ENCODE data around the gene HNRNPF.
"Not testable (repeated sequence)": the region's sequence is repeated elsewhere in the genome, so short reads cannot be mapped to it uniquely, and the experiment has no call there.

The HNRNPF gene

GRCh38 chr10:43448742-43449141 is 39.8 kb upstream of the HNRNPF start:
- Histone ChIP-seq H3K27ac (no peak overlapping the region), H3K4me3 (ENCODE audit: low read depth, low read length) (no peak overlapping the region), H3K36me3 (replicated peaks) (no peaks in the 10 kb centered on the region), H3K27me3 (replicated peaks) (no peaks in the 10 kb centered on the region)
- TF ChIP-seq CTCF (IDR thresholded peaks at IDR 0.05; ENCODE audit: low read depth, low read length, missing control alignments) = no peak
- no peak for DNase-seq
- in situ Hi-C loops (cut with HindIII; ENCODE audit: low pct_ligation_motif_present, low sequenced_read_pairs) = no loop called here

DNA sequence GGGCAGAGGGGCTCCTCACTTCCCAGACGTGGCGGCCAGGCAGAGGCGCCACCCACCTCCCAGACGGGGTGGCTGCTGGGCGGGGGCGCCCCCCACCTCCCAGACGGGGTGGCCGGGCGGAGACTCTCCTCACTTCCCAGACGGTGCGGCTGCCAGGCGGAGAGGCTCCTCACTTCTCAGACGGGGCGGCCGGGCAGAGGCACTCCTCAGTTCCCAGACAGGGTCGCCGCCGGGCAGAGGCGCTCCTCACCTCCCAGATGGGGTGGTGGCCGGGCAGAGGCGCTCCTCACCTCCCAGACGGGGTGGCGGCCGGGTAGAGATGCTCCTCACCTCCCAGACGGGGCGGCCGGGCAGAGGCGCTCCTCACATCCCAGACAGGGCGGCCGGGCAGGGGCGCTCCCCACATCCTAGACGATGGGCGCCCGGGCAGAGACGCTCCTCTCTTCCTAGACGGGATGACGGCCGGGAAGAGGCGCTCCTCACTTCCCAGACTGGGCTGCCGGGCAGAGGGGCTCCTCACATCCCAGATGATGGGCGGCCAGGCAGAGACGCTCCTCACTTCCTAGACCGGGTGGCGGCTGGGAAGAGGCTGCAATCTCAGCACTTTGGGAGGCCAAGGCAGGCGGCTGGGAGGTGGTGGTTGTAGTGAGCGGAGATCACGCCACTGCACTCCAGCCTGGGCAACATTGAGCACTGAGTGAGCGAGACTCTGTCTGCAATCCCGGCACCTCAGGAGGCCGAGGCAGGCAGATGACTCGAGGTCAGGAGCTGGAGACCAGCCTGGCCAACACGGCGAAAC is 37.4 kb upstream of the HNRNPF start:
- H3K36me3 ChIP-seq (replicated peaks); H3K27ac ChIP-seq; in situ Hi-C loops (cut with HindIII; ENCODE audit: low pct_ligation_motif_present, low sequenced_read_pairs); H3K4me3 ChIP-seq (ENCODE audit: low read depth, low read length); H3K27me3 ChIP-seq (replicated peaks); DNase-seq: not testable (repeated sequence)

DNA sequence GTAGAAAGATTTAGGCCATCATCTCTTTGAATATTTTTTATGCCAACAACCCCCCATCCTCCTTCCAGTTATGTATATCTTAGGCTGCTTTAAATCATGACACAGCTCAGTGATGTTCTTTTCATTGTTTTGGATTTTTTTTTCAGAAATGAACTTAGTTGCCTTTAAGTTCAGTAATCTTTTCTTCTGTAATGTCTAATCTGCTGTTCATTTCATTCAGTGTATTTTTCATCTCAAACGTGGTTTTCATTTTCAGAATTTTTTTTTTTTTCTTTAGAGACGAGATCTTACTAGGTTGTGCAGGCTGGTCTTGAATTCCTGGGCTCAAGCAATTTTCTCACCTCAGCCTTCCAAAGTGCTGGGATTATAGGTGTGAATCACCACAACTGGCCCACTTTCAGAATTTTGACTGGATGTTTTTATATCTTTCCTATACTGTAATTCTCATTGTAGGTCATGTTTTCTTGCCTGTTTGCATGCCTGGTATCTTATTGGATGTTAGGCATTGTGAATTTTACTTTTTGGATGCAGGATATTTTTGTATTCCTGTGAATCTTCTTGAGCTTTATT is 36.0 kb upstream of the HNRNPF start:
- H3K27me3 ChIP-seq (replicated peaks) = no peaks in the 10 kb centered on the region
- no peak overlapping the region for H3K27ac ChIP-seq
- no peaks in the 10 kb centered on the region for H3K36me3 ChIP-seq (replicated peaks)
- DNase-seq = no peak
- no peak overlapping the region for H3K4me3 ChIP-seq (ENCODE audit: low read depth, low read length)
- in situ Hi-C loops (cut with HindIII; ENCODE audit: low pct_ligation_motif_present, low sequenced_read_pairs) = no loop called here
- TF ChIP-seq CTCF (IDR thresholded peaks at IDR 0.05; ENCODE audit: low read depth, low read length, missing control alignments) = no peak

- DNase-seq = no peak
- no peaks in the 10 kb centered on the region for H3K36me3 ChIP-seq (replicated peaks)
- no peaks in the 10 kb centered on the region for H3K27me3 ChIP-seq (replicated peaks)
- no peak overlapping the region for H3K4me3 ChIP-seq (ENCODE audit: low read depth, low read length)
- in situ Hi-C loops (cut with HindIII; ENCODE audit: low pct_ligation_motif_present, low sequenced_read_pairs) = no loop called here
- H3K27ac ChIP-seq = no peak overlapping the region
- no peak for TF ChIP-seq CTCF (IDR thresholded peaks at IDR 0.05; ENCODE audit: low read depth, low read length, missing control alignments)
Measured at GRCh38 chr10:43444323-43444722, 35.3 kb upstream of the HNRNPF start.

DNA sequence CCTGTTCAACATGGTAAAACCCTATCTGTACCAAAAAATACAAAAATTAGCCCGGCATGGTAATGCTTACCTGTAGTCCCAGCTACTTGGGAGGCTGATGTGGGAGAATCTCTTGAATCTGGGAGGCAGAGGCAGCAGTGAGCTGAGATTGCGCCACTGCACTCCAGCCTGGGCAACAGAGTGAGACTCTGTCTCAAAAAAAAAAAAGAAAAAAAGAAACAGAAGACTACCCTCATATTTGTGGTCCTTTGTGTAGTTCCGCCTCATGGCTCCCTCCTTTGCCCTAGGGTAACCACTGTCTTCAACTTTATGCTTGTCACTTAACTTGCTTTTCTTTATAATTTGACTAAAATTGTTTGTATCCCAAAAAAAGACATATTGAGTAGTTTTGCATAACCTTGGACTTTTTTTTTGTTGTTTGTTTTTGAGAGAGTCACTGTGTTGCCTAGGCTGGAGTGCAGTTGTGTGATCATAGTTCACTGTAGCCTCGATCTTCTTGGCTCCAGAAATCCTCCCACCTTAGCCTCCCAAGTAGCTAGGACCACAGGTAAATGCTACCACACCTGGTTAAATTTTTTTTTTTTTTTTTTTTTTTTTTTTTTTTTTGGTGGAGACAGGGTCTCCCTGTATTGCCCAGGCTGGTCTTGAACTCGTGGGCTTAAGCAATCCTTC is 31.6 kb upstream of the HNRNPF start:
- DNase-seq = no peak
- H3K36me3 ChIP-seq (replicated peaks) = no peaks in the 10 kb centered on the region
- no peak for TF ChIP-seq CTCF (IDR thresholded peaks at IDR 0.05; ENCODE audit: low read depth, low read length, missing control alignments)
- in situ Hi-C loops (cut with HindIII; ENCODE audit: low pct_ligation_motif_present, low sequenced_read_pairs) = no loop called here
- no peaks in the 10 kb centered on the region for H3K27me3 ChIP-seq (replicated peaks)
- H3K27ac ChIP-seq = no peak overlapping the region
- H3K4me3 ChIP-seq (ENCODE audit: low read depth, low read length) = no peak overlapping the region

- Histone ChIP-seq H3K27me3 (replicated peaks) (no peaks in the 10 kb centered on the region), H3K36me3 (replicated peaks) (no peaks in the 10 kb centered on the region), H3K4me3 (ENCODE audit: low read depth, low read length) (peak overlapping the region; percentile 82), H3K27ac (peak overlapping the region; percentile 93)
- in situ Hi-C loops (cut with HindIII; ENCODE audit: low pct_ligation_motif_present, low sequenced_read_pairs) = no loop called here
- no peak for TF ChIP-seq CTCF (IDR thresholded peaks at IDR 0.05; ENCODE audit: low read depth, low read length, missing control alignments)
- DNase-seq = no peak
Measured at GRCh38 chr10:43437141-43437870, 28.3 kb upstream of the HNRNPF start.
